Measurements from ENCODE around the gene OXER1.

- TF ChIP-seq CTCF (IDR thresholded peaks at IDR 0.05; ENCODE audit: low read depth, low read length, missing input control) (no peak), TAF1 (conservative IDR thresholded peaks at IDR 0.05) (no peak), RAD21 (IDR thresholded peaks at IDR 0.05) (no peak), MAX (IDR thresholded peaks at IDR 0.05) (no peak)
These were observed 3.4 kb upstream of the OXER1 start for GRCh38 chr2:42767080-42767898.

Measured in liver (tissue), 3 donors.